HG02884 (cell line): Measurements from ENCODE around the gene MAP2K5.

Experiments used
- ATAC-seq: cut with Tn5 transposase; IDR thresholded peaks from one replicate; pipeline ENCODE4 v1.9.1; 2021; ENCODE audit warnings: mild to moderate bottlenecking, moderate library complexity; ENCODE audit not compliant: unreplicated experiment

The MAP2K5 gene

DNA sequence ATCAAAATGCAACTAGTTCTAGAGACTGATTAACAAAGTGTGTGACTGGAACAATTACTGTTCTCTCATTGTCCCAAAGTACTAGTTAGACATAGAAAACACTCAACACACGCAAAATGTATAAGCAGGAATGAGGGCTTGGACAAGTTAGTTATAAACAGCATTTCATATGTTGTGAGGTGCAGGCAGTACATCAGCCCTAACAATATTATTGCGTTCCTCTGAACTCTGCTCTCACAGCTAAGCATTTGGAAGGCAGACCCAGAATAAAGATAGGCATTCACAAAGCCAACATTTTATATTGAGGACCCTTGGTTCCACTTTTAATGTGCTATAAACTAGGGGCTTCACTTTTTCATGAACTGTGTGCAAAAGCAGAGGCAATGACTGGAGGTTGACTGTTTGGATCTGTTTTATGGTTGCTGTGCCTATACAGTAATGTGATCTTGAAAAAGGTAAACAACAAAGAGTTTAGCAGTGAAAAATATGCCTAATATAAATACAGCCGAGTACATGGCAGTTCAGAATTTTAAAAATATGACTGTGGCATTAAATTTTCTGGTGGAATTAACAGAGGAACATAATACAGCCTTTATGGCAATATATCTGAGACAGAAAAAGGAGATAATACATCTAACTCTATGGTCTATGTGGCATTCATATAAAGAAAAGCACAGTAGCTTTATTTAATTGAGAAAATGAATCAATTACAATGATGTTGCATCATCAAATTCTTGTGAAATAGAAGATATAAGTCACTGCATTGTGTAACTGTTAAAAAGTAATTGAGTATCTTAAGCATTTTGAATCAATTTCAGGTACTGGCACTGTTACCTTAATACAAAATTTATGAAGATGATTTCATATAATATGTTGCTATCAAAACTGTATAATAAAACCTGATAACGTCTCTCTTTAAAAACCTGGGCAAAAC is 202.8 kb downstream of the MAP2K5 start:
- ATAC-seq: no peak

DNA sequence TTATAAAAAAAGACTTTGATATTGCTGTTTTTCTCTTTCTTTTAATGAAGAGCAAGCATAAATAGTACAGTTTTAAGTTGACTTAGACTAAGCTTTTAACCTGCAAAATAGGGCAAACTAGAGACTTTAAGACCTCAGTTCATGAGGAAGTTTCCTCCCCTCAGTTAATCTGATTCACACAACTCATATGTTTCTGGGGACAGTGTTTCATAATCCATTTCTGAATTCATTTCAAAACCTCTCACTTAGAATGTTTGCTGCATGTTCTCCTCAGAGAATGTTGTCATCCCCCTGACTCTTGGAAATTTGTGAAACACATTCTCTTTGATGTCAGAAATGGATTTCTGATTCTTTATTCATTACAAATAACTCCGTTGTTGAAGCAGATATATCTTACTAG is 203.5 kb downstream of the MAP2K5 start:
- ATAC-seq: no peak

DNA sequence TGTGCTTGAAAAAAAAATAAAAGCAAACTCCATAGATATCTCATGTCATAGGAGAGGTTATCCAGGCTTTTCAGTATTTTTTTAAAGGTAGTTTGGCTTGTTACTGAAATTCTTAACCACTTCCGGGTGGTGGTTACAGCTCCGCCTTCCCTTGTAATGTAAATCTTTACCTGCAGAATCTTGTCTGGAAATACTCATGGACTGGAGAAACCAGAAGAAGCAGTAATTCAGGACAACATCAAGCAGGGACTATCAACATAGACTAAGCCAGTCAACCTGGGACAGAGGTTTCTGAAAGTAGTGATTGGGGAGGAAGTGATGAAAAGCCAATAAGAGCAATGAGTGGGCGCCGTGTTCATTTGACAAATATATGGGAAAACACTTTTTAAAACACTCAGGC is 203.9 kb downstream of the MAP2K5 start:
- no peak for ATAC-seq

GRCh38 chr15:67747921-67748320 is 205.4 kb downstream of the MAP2K5 start:
- no peak for ATAC-seq

- no peak for ATAC-seq
Measured at GRCh38 chr15:67750371-67750770, 207.9 kb downstream of the MAP2K5 start.

DNA sequence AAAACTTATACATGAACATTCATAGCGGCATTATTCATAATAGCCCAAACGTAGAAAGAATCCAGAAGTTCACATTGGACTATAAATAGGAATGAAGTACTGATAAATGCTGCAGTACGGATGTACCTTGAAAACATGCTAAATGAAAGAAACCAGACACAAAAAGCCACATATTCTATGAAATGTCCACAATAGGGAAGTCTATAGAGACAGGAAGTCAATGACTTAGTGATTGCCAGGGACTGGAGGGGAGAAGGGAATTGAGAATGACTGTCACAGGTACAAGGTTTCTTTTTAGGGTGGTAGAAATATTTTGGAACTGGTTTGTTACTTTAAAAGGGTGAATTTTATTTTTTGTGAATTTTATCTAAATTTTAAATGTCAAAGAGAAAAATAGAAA is 211.4 kb downstream of the MAP2K5 start:
- no peak for ATAC-seq

GRCh38 chr15:67755264-67755663 is 212.8 kb downstream of the MAP2K5 start:
- no peak for ATAC-seq

DNA sequence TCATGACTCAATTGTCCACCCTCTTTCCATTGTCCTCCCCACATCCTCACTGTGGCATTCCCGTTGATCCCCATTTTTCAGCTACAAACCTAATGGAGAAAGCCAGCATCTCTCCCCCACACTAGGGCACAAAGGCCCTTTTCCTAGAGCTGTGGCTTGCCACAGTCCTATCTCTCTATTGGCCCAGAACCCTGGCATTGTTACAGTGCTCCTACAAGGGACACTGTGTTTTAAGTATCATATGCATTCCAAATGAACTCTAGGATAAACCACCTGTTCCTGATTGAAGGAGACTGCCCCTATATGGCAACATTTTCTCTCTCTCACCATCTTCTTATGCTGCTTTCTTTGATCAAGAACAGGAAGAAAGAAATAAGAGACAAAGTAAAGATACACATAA is 213.4 kb downstream of the MAP2K5 start:
- no peak for ATAC-seq

- no peak for ATAC-seq
Measured at GRCh38 chr15:67758619-67759300, 216.3 kb downstream of the MAP2K5 start.

- ATAC-seq: no peak
Measured at GRCh38 chr15:67760901-67761300, 218.4 kb downstream of the MAP2K5 start.

DNA sequence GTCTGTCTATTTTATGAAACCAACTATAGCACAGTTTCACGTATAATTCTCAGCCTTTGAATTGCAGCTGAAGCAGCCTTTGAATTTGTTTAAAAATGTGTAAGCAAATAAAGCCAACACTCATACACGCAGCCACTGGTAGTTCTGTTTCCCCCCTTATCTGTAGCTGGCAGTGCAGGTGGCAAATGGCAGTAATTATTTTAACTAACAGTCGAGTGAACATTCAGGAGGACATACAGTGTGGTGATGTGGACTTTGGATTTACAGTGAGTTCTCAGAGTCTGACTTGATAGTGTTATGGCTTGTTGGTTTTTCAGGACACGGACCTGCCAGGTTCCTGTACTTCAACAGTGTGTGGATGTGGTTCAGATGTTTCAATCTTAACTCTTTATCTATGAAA is 218.8 kb downstream of the MAP2K5 start:
- ATAC-seq: no peak

GRCh38 chr15:67762610-67763368 is 220.3 kb downstream of the MAP2K5 start:
- peak; percentile 84 for ATAC-seq

GRCh38 chr15:67765701-67766100 is 223.2 kb downstream of the MAP2K5 start:
- no peak for ATAC-seq

GRCh38 chr15:67766968-67767367 is 224.5 kb downstream of the MAP2K5 start:
- ATAC-seq: no peak

DNA sequence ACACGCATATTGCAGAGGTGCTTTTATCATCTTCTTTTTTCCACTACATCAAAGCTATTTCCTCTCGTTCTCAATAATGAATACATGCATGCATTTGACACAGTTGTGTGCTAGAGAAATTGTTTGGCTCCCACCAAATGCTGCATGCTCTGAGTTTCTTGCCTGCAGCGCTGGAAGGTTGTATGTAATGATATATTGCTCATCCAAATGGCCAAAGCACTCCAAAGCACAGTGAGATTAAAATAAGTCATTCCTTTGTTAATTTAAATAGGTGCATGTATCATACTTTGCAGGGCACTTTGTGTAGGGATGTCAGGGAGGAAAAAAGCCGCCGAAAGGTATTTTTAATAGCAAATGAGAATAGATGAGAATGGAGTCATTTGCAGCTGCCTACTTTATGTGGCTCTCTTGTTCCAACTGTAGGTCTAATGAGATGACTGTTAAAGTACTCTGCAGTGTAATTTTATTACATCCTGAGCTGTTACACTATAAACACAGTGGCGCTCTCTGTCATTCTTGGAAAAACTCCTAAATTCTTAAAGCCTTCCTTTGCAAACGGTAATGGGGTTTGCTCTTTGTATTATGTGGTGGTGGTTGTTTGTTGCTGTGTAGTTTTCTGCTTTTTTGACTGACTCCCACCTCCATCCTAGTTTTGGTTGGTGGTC is 225.9 kb downstream of the MAP2K5 start:
- ATAC-seq: no peak

- no peak for ATAC-seq
Measured at GRCh38 chr15:67769497-67770357, 227.2 kb downstream of the MAP2K5 start.

- ATAC-seq: no peak
Measured at GRCh38 chr15:67770358-67770628, 227.8 kb downstream of the MAP2K5 start.

GRCh38 chr15:67771189-67771800 is 228.8 kb downstream of the MAP2K5 start:
- ATAC-seq: no peak

DNA sequence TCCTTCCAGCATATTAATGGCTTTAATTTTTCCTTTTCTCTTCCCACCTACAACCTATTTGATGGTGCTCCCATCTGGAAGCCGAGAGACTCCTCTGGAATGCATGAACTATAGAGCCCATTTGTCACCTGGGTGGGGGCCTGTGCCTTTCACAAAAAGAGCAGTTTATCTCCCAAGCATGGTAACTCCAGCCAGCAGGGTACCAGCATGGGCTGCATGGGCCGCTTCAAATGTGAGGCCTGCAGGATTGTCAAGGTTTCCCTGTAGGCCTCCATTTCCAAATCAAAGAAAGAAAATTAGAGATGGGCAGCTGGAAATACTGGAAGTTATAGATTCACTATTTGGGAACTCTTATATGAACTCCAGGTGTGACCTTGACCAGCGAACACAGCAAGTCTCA is 232.1 kb downstream of the MAP2K5 start:
- no peak for ATAC-seq

- no peak for ATAC-seq
Measured at GRCh38 chr15:67775250-67775649, 232.7 kb downstream of the MAP2K5 start.
